GM18868 (cell line): ENCODE measurements around the gene GLT6D1.
"Not testable (repeated sequence)": the region's sequence is repeated elsewhere in the genome, so short reads cannot be mapped to it uniquely, and the experiment has no call there.

Source experiments
- ATAC-seq: cut with Tn5 transposase; IDR thresholded peaks from one replicate; pipeline ENCODE4 v1.9.1; 2021; ENCODE audit warnings: mild to moderate bottlenecking, moderate library complexity; ENCODE audit not compliant: unreplicated experiment

The GLT6D1 gene, protein sequence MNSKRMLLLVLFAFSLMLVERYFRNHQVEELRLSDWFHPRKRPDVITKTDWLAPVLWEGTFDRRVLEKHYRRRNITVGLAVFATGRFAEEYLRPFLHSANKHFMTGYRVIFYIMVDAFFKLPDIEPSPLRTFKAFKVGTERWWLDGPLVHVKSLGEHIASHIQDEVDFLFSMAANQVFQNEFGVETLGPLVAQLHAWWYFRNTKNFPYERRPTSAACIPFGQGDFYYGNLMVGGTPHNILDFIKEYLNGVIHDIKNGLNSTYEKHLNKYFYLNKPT

DNA sequence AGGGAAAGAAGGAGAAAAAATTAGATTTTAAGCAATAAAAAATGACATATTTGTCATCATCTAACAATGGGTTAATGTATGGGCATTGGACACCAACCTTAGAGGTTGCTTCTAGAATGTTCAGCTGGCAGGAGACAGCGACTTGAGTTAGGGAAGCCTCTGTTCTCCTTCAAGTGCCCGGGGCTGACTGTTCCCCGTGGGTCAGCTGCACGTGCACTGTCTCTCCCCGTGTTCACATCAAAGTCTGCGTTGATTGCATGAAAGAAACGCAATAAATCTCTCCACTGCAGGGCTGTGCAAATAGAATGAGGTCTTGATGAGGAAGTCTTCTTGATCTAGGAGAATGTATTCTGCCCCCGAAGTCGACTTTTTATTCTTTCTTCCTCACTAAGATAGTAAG lies at the start of gene GLT6D1:
Gene GLT6D1 (minus strand): TSS at position 345 of the 400 bp plus-strand sequence. CDS start 353 bp downstream, outside the sequence.
- no peak for ATAC-seq

DNA sequence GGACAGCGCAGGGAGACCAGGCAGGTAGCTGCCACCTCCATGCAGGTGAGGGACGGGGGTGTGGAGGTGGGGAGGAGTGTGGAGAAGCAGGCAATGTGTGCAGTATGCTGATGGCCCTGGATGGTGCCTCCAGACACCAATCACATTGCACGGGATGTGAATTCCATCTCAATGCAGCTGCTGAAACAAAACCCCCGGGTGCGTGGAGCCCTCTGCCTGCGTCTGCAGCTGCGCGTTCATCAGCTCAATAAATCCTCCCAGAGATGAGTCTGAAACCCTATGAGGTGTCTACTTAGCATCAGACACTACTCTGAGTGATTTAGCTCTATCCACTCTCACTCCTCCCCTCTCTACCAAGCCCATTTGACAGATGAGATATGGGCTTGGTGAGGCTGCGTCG lies 49.7 kb upstream of the GLT6D1 start:
- ATAC-seq: no peak

DNA sequence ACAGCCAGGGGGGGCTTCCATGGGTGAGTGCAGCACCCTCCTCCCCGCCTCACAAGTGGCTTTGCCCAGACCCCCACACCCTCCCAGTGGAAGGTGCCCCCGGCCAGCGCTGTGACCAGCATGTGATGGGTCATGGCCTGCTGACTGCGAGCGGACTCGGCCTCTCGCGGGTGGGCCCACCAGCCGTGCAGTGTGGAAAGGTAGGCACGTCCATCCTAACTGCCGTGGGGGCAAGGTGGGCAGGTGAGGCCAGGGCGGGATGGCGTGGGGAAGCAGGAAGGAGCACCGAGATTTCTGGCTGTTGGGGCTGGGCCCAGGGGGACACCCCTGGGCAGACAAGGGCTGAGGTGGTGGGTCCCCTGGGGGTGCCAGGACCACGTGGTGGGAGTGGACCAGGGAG lies 47.9 kb upstream of the GLT6D1 start:
- no peak for ATAC-seq

GRCh38 chr9:135684691-135685090 lies 45.4 kb upstream of the GLT6D1 start:
- ATAC-seq: no peak

DNA sequence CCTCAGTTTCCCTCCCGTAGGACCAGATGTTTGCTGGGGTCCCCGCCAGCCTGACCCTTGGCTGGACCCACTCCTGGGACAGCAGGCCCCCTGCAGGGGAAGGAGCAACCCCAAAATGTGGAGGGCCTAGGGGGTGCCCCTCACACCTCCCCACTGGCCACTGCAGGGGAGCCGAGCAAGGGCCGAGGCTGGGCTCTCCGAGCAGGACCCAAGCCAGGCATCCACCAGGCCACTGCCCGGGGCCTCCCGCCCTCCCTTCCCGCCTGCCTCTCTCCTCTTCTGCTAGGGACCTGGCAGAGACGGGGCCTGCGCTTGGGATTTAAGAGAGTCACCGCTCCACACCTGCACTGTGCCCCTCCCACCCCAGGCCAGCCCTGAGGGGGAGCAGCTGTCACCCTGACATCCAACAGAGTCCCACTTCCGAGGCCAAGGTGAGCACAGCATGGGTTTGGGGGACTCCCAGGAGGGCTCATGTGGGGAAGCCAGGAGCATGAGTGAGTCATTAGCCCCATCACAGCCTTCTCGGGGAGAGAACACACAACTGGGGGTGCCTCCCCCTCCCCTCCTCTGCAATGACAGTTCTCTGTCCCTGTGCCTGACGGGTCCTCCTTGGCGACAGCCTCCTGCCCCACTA lies 44.2 kb upstream of the GLT6D1 start:
- ATAC-seq: no peak

DNA sequence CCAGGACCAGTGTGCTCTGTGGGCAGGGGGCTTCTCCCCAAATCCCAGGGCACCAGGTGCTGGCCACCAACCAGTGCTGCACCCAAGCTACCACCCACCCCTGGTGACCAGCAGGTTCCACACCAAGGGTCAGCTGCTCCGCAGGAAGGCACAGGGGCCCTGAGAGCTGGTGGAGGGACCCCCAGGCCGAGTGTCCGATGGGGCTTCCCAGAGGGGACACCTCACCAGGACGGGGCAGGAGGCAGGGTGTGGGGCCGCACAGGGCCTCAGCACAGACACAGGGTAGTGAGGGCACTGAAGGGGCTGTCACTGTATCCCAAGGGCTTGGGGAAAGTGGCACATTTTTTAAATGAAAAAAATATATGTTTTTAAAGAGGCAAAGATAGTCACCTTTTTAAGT lies 41.8 kb upstream of the GLT6D1 start:
- ATAC-seq: no peak

DNA sequence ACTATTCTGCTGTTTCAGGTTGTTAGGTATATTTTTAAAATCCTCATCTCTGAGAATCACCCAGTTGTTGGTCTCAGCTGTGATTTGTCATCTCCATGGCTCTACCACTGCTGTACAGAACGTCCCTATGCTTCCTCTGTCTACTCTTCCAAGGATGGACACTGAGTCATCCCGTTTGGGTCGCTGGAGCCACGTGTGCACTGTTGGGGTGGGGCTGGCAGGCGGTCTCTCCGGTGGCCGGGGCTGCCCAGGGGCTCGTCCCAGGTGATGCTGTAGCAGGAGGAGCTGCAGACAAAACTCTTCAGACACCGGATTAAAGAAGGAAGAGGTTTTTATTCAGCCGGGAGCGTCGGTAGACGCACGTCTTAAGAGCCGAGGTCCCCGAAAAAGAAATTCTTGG lies 40.7 kb upstream of the GLT6D1 start:
- ATAC-seq: no peak

- no peak for ATAC-seq
Observed at GRCh38 chr9:135678236-135679017, 39.1 kb upstream of the GLT6D1 start.

DNA sequence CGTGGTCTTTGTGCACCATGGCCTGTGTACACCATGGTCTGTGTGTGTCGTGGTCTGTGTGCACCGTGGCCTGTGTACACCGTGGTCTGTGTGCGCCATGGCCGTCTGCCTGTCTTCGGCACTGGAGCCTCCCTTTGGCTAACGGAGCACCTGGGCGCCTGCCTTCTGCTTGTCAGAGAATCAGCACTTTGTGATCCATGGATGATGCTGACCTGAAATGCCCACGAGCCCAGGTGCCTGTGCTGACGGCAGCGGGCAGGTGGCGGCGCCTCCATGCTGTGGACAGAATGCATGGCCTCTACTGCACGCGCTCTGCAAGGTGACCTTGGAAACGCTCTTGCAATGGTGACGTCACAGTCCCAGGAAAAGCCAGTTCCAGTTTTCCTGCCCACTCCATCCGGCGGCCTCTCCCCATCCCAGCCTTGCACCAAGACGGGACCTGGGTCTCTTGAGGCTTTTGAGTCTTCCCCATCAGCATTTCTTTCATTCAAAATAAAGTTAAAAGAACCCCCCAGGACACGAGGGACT lies 38.4 kb upstream of the GLT6D1 start:
- ATAC-seq: no peak

GRCh38 chr9:135676891-135677290 lies 37.6 kb upstream of the GLT6D1 start:
- ATAC-seq: no peak

GRCh38 chr9:135674977-135675376 lies 35.6 kb upstream of the GLT6D1 start:
- ATAC-seq: no peak

- ATAC-seq: no peak
Observed at GRCh38 chr9:135673941-135674340, 34.6 kb upstream of the GLT6D1 start.

DNA sequence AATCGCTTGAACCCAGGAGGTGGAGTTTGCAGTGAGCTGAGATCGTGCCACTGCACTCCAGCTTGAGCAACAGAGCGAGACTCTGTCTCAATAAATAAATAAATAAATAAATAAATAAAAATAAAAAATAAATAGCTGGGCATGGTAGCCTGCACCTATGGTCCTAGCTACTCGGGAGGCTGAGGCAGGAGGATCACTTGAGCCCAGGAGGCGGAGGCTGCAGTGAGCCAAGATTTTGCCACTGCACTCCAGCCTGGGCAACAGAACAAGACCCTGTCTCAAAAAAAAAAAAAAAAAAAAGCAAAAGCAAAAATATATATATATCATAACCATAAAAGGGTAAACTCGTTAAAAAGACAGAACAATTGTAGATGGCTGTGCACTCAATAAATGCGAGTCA lies 33.4 kb upstream of the GLT6D1 start:
- ATAC-seq: not testable (repeated sequence)

GRCh38 chr9:135671591-135672041 lies 32.3 kb upstream of the GLT6D1 start:
- ATAC-seq: no peak

GRCh38 chr9:135670721-135671590 lies 31.6 kb upstream of the GLT6D1 start:
- no peak for ATAC-seq

GRCh38 chr9:135669616-135670285 lies 30.4 kb upstream of the GLT6D1 start:
- ATAC-seq: no peak

GRCh38 chr9:135669018-135669417 lies 29.7 kb upstream of the GLT6D1 start:
- ATAC-seq: not testable (repeated sequence)

GRCh38 chr9:135667463-135668001 lies 28.2 kb upstream of the GLT6D1 start:
- no peak for ATAC-seq

DNA sequence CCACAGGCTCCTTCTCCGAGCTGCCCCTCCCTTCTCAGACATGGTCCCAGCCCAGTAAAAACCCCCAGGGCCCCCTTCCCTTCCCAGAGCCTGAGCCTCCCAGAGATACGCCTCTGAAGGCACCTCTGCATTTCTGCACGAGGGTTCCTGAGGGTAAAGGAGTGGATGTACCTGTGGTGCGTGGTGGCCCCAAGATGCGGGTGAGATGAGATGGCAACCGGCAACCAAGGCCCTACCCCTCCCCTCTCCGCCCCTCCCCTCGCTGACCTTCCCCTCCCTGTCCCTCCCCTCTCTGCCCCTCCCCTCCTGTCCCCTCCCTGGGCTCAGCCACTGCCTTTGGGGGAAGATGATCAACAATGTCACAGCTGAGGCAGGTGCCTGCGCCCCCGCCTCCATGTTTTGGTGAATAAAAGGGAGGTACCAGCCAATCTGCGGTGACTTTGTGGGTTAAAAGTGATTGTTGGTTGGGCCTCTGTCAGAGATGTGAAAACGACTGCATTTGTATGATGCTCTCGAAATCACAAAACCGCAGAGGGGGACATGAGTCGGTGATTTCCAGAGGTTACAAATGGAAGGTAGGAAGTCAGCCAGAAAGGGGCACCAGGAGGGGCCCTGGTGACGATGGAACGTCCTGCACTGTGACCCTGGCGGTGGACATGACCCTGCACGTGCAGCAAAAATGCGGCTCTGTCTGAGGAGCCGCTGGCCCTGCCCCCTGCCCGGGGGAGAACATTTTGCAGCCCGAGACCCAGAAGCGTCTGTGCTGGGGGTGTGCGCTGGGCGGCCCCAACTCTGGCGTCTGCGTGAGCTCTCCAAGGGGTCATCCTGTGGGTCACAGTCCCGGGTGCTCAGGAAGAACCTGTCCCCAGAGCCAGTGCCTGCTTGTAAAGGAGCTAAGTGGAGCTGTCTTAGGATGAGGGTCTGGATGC lies 27.5 kb upstream of the GLT6D1 start:
- ATAC-seq: no peak
